LNCaP clone FGC (cell line): ENCODE data around the gene TSPY9.
"Not testable (repeated sequence)": the region's sequence is repeated elsewhere in the genome, so short reads cannot be mapped to it uniquely, and the experiment has no call there.

ENCODE experiments used
- DNase-seq: peaks from one replicate; pipeline ENCODE4 v3.0.0-alpha.2; 2011; ENCODE audit warnings: low read depth
- H3K4me3 ChIP-seq: 2 replicates; pipeline ENCODE4 v1.5.1; 2011; ENCODE audit warnings: mild to moderate bottlenecking, low read depth, low read length, control low read depth

Gene TSPY9

DNA sequence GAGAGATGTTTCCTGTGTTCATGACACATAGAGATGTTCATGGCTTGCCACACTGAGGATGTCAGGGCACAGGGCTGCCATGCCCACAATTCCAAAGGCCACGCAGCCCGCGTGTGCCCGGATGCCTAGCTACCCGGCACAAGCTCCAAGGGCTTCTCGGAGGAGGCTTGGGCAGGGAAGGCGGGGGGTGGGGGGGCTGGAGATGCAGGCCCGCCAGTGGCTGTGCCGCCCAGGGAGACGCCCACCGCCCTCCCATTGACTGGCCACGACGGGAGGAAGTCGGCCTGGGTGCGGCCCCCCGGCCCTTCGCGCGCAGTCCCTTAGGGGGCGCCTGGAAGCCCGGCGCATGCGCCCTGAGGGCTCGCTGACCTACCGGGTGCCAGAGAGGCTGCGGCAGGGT, at the start of gene TSPY9:
TSS of gene TSPY9 (plus strand) at position 301 of the 400 bp plus-strand sequence. CDS start at position 347, 46 bp downstream.
- not testable (repeated sequence) for H3K4me3 ChIP-seq, DNase-seq

DNA sequence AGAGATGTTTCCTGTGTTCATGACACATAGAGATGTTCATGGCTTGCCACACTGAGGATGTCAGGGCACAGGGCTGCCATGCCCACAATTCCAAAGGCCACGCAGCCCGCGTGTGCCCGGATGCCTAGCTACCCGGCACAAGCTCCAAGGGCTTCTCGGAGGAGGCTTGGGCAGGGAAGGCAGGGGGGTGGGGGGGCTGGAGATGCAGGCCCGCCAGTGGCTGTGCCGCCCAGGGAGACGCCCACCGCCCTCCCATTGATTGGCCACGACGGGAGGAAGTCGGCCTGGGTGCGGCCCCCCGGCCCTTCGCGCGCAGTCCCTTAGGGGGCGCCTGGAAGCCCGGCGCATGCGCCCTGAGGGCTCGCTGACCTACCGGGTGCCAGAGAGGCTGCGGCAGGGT, 20.4 kb upstream of the TSPY9 start, which contains the start of gene TSPY1:
TSS of gene TSPY1 (plus strand) at position 301 of the 400 bp plus-strand sequence. CDS start at position 347, 46 bp downstream.
- not testable (repeated sequence) for DNase-seq, H3K4me3 ChIP-seq

DNA sequence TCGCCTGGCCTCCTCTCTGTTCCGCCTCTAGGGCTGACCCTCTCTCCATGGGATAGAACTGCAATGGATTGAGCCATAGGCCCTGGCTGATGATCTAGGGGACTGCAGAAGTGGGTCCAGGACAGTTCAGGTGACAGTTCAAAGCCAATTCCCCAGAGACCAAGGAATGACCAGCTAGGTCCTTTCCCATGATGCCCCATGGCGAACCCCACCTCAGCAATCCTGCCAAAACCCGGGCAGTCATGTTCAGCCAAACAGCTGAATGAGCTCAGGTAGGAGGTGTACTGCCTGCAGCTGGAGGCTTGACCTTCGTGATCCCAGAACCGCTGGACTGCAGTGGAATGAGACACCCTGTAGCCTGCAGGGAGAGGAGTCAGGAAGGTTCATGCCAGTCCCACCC, 17.3 kb downstream of the TSPY9 start:
- DNase-seq, H3K4me3 ChIP-seq: not testable (repeated sequence)

GRCh38 chrY:9516287-9516686, 29.2 kb downstream of the TSPY9 start:
- not testable (repeated sequence) for DNase-seq, H3K4me3 ChIP-seq

DNA sequence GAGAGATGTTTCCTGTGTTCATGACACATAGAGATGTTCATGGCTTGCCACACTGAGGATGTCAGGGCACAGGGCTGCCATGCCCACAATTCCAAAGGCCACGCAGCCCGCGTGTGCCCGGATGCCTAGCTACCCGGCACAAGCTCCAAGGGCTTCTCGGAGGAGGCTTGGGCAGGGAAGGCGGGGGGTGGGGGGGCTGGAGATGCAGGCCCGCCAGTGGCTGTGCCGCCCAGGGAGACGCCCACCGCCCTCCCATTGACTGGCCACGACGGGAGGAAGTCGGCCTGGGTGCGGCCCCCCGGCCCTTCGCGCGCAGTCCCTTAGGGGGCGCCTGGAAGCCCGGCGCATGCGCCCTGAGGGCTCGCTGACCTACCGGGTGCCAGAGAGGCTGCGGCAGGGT, 40.5 kb downstream of the TSPY9 start, which contains the start of gene TSPY10:
TSS of gene TSPY10 (plus strand) at position 301 of the 400 bp plus-strand sequence. CDS start at position 347, 46 bp downstream.
- not testable (repeated sequence) for DNase-seq

More for the DNA sequence above, 40.5 kb downstream of the TSPY9 start, which contains the start of gene TSPY10:
- H3K4me3 ChIP-seq: not testable (repeated sequence)
